A549 (cell line): ENCODE data around the gene SLC9A1. TPM values are rescaled to one million over a fixed set of nuclear protein-coding genes. Genes with fewer than 3 reads are reported as not detected.

Source experiments
- ATAC-seq, 2 experiments: fragments of 200-7000 bp in 1 of 2; fragments of >200 bp in 1 of 2; cut with Nextera tagmentation in 1 of 2; cut with Tn5 transposase in 1 of 2; 3 replicates each; pipeline versions ENCODE4 v1.8.0 to v1.9.1; 2018 to 2020; ENCODE audit warnings: mild to moderate bottlenecking in 1 of 2, moderate library complexity in 1 of 2
- CTCF ChIA-PET: fragments of 300-600 bp; sonication (Branson Sonifier 250); formaldehyde crosslinking; extraction: SDS; loops from one replicate; lab custom pipeline; 2021; ENCODE audit warnings: antibody characterized with exemption, inconsistent platforms; lab: Yijun Ruan, JAX
- POLR2A ChIA-PET: fragments of 350-600 bp; formaldehyde crosslinking; extraction: SDS; loops from one replicate; lab custom pipeline; 2021; ENCODE audit warnings: antibody characterized with exemption, inconsistent platforms; lab: Yijun Ruan, JAX
- DNase-seq, 2 experiments: peaks; one replicate each; pipeline versions ENCODE4 v3.0.0 to v3.0.0-alpha.2; 2011 to 2016; ENCODE audit warnings: low read depth in 1 of 2, low spot score in 1 of 2
- FAIRE-seq: peaks from 2 replicates; lab custom pipeline; 2011; peaks lifted over from hg19 to GRCh38; lab: Jason Lieb, UNC
- H3K27ac ChIP-seq, 2 experiments: fragments of >200 bp; sonication (Bioruptor Twin); formaldehyde crosslinking; 3 replicates each; pipeline ENCODE4 v1.5.1; 2016 to 2017
- H3K4me1 ChIP-seq: fragments of >200 bp; sonication (Bioruptor Twin); formaldehyde crosslinking; 3 replicates; pipeline ENCODE4 v1.6.1; 2016
- H3K4me2 ChIP-seq: fragments of >200 bp; sonication (Bioruptor Twin); formaldehyde crosslinking; 3 replicates; pipeline ENCODE4 v1.6.1; 2016
- H3K4me3 ChIP-seq: fragments of >200 bp; sonication (Bioruptor Twin); formaldehyde crosslinking; 3 replicates; pipeline ENCODE4 v1.5.1; 2016
- H3K9me3 ChIP-seq: fragments of >200 bp; sonication (Bioruptor Twin); formaldehyde crosslinking; 3 replicates; pipeline ENCODE4 v1.6.1; 2016
- CBX2 ChIP-seq: fragments of 200-600 bp; sonication (generic); IDR thresholded peaks from 2 replicates; pipeline ENCODE4 v1.6.1; 2016; ENCODE audit warnings: low read depth, mild to moderate bottlenecking, borderline replicate concordance
- CBX8 ChIP-seq: fragments of 200-600 bp; sonication (generic); IDR thresholded peaks from 2 replicates; pipeline ENCODE4 v1.6.1; 2016
- CHD2 ChIP-seq: fragments of 150-350 bp; IDR thresholded peaks from 2 replicates; pipeline ENCODE4 v1.6.1; 2014; ENCODE audit warnings: low read length; ENCODE audit not compliant: partially characterized antibody
- CHD4 ChIP-seq: fragments of 200-600 bp; sonication (generic); IDR thresholded peaks from 2 replicates; pipeline ENCODE4 v1.6.1; 2016; ENCODE audit warnings: antibody characterized with exemption, mild to moderate bottlenecking, borderline replicate concordance
- EHF ChIP-seq: fragments of 250-450 bp; sonication (Bioruptor Pico); IDR thresholded peaks from 2 replicates; pipeline ENCODE4 v1.5.0; 2020; ENCODE audit warnings: mild to moderate bottlenecking
- EHMT2 ChIP-seq: fragments of 200-600 bp; sonication (generic); IDR thresholded peaks from 2 replicates; pipeline ENCODE4 v1.6.1; 2016; ENCODE audit warnings: antibody characterized with exemption, low read depth, mild to moderate bottlenecking, moderate library complexity
- EP300 ChIP-seq, 2 experiments: fragments of >200 bp; sonication (Bioruptor Twin); formaldehyde crosslinking; IDR thresholded peaks; 2 replicates in 1 of 2; 3 replicates in 1 of 2; pipeline ENCODE4 v1.6.1; 2016 to 2017
- FOXS1 ChIP-seq: fragments of 250-450 bp; sonication (Bioruptor Pico); IDR thresholded peaks from 2 replicates; pipeline ENCODE4 v1.5.0; 2020; ENCODE audit warnings: mild to moderate bottlenecking, moderate library complexity
- HDAC2 ChIP-seq: fragments of 200-600 bp; sonication (generic); IDR thresholded peaks from 2 replicates; pipeline ENCODE4 v1.6.1; 2016
- HOXA7 ChIP-seq: fragments of 250-450 bp; sonication (Bioruptor Pico); IDR thresholded peaks from 2 replicates; pipeline ENCODE4 v1.5.0; 2020; ENCODE audit warnings: mild to moderate bottlenecking, moderate library complexity
- HOXB13 ChIP-seq: fragments of 250-450 bp; sonication (Bioruptor Pico); IDR thresholded peaks from 2 replicates; pipeline ENCODE4 v1.5.0; 2020; ENCODE audit warnings: low read depth, mild to moderate bottlenecking, moderate library complexity
- KDM1A ChIP-seq: fragments of 200-600 bp; sonication (generic); IDR thresholded peaks from 2 replicates; pipeline ENCODE4 v1.6.1; 2016; ENCODE audit warnings: low read depth, mild to moderate bottlenecking
- KDM5A ChIP-seq: fragments of 200-600 bp; sonication (generic); IDR thresholded peaks from 2 replicates; pipeline ENCODE4 v1.6.1; 2016; ENCODE audit warnings: antibody characterized with exemption, mild to moderate bottlenecking
- MAFK ChIP-seq: fragments of 450-650 bp; IDR thresholded peaks from 2 replicates; pipeline ENCODE4 v1.6.1; 2014; ENCODE audit not compliant: partially characterized antibody
- MAZ ChIP-seq: fragments of 150-350 bp; IDR thresholded peaks from 2 replicates; pipeline ENCODE4 v1.6.1; 2014; ENCODE audit warnings: antibody characterized with exemption, low read depth, low read length, borderline replicate concordance
- MYC ChIP-seq: IDR thresholded peaks from 2 replicates; pipeline ENCODE4 v1.6.1; 2012; ENCODE audit warnings: mild to moderate bottlenecking, inconsistent platforms, low read length, improper control_type of control experiment, borderline replicate concordance
- POLR2A ChIP-seq: IDR thresholded peaks from 2 replicates; pipeline ENCODE4 v1.6.1; 2012; ENCODE audit warnings: mild to moderate bottlenecking, low read length
- RARB ChIP-seq: fragments of 250-450 bp; sonication (Bioruptor Pico); IDR thresholded peaks from 2 replicates; pipeline ENCODE4 v1.8.0; 2021; ENCODE audit warnings: mild to moderate bottlenecking, moderate library complexity
- RCOR1 ChIP-seq: fragments of 150-350 bp; IDR thresholded peaks from 2 replicates; pipeline ENCODE4 v1.6.1; 2014; ENCODE audit warnings: antibody characterized with exemption, low read length, low read depth
- REST ChIP-seq: fragments of 200-600 bp; sonication (generic); IDR thresholded peaks from 2 replicates; pipeline ENCODE4 v1.6.1; 2016; ENCODE audit warnings: antibody characterized with exemption, mild to moderate bottlenecking, moderate library complexity
- RFX5 ChIP-seq: fragments of 450-650 bp; IDR thresholded peaks from 2 replicates; pipeline ENCODE4 v1.7.1; 2014; ENCODE audit warnings: antibody characterized with exemption, mild to moderate bottlenecking, moderate library complexity
- SREBF2 ChIP-seq: fragments of 450-650 bp; IDR thresholded peaks from 2 replicates; pipeline ENCODE4 v1.6.1; 2014; ENCODE audit warnings: mild to moderate bottlenecking, moderate library complexity
- TFCP2L1 ChIP-seq: fragments of 250-450 bp; sonication (Bioruptor Pico); IDR thresholded peaks from 2 replicates; pipeline ENCODE4 v1.5.0; 2021; ENCODE audit warnings: mild to moderate bottlenecking
- WGBS: methylation state at CpG from one replicate; pipeline ENCODE4 v1.1.6; 2017; ENCODE audit errors: missing lambda C conversion rate; 5-methylcytosine and 5-hydroxymethylcytosine counted together
- polyA plus RNA-seq, 4 experiments: library from polyadenylated mRNA; depleted of rRNA in 3 of 4; stranded (reverse); fragments of >200 nt; fragmentation: RNase III in 1 of 4; extraction: RNeasy Plus Mini Kit Qiagen cat#74134 plus additional on column Dnase treatment in 1 of 4; gene quantifications; 2 replicates in 3 of 4; 3 replicates in 1 of 4; pipeline ENCODE4 v1.2.3, GENCODE V29; 2011 to 2017
- TF ChIP-seq, protein P1 (sequence below): fragments of 250-450 bp; sonication (Bioruptor Pico); IDR thresholded peaks from 2 replicates; pipeline ENCODE4 v1.5.0; 2021; ENCODE audit warnings: mild to moderate bottlenecking, moderate library complexity, borderline replicate concordance

The SLC9A1 gene
- polyA plus RNA-seq, 2 of the 4 experiments (the other 2 are of a cell fraction), result 7.4 to 8.0 TPM

- TF ChIP-seq REST, result no peak
- TF ChIP-seq SREBF2, result no peak
- TF ChIP-seq POLR2A, result no peak
These were observed 88.8 kb downstream of the SLC9A1 start (continued) for GRCh38 chr1:27065999-27066630.

DNA sequence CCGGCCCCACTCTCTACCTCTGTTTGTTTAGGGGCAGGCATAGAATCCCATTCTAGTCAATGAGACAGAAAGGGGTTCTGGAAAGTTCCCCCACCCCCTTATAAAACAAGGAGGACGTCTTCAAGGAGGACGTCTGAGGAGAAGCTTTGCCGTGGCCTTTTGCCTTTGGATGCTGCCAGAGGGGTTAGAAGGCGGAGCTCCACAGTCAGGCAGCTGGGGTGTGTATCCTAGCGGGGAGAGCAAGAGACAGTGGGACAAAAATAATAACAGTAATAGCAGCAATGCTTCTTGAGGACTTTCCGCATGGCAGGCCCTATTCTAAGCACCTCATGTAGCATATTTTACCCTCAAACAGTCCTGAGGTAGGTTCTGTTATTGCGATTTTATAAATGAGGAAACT lies 94.0 kb downstream of the SLC9A1 start:
- ATAC-seq (no peak), FAIRE-seq (no peak), DNase-seq (no peak)
- 76% methylated on average over 8 of the region's 8 CpGs for WGBS
- ChIA-PET CTCF (interaction anchor here (1.0 to 2.4 kb wide), 5 partner anchors 8 to 63 kb away, joined by 3 to 6 read pairs (median 4); no protein-coding TSS in a partner anchor), POLR2A (no interaction called here)
- Histone ChIP-seq H3K27ac (no peak overlapping the region), H3K4me2 (no peak overlapping the region), H3K4me1 (no peaks in the 10 kb centered on the region), H3K4me3 (no peak overlapping the region), H3K9me3 (no peaks in the 10 kb centered on the region)
- TF ChIP-seq HOXA7 (no peak), RFX5 (no peak), MYC (no peak), CHD4 (no peak), RCOR1 (no peak), CBX2 (no peak), RARB (CRISPR knock-in tag) (no peak), EHMT2 (no peak)

DNA sequence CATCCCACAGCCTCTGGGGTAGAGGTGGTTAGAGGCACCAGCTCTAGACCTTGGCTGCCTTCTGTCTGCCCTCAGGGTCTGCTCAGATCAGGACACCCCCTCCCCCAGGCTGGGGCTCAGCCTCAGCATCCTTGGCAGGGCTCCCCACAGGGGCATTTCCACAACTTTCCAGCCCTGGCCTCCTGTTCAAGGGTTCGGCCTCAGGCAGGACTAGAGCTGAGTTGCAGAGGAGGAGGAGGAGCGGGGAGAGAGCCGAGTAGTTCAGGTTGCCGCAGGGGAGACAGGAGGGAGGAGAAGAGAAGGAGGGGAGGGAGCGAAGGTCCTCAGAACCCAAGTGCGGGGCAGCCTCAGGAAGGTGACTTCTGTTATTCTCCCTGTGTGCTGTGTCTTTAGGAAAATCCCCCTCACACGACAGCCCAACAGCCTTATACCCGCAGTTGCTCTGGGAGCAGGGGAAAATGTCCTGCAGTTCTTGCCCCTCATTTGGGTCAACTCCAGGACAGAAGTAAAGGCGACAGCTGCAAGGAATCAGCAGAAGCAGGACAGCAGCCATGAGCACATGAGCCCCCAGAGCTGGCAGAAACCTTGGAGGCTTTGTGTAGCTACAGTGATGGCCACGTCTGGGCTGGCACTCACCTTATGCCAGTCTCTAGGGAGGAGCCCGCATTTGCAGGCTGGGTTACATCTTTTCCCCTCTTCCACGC lies 95.8 kb downstream of the SLC9A1 start:
- H3K4me1 ChIP-seq, result no peaks in the 10 kb centered on the region
- POLR2A ChIA-PET, result no interaction called here
- H3K27ac ChIP-seq, result no peak overlapping the region
- FAIRE-seq, result no peak
- no peaks in the 10 kb centered on the region for H3K9me3 ChIP-seq
- peak in 1 of 2 experiments; percentile 21; a peak in 3 of 6 replicates for ATAC-seq
- 78% methylated on average over 12 of the region's 12 CpGs for WGBS
- no peak for DNase-seq
- TF ChIP-seq CHD2, result no peak
- TF ChIP-seq MAZ, result no peak
- no peak for TF ChIP-seq HDAC2
- TF ChIP-seq CBX8, result no peak
- no peak for TF ChIP-seq MYC
- no peak for TF ChIP-seq RFX5
- H3K4me2 ChIP-seq, result no peak overlapping the region
- H3K4me3 ChIP-seq, result no peak overlapping the region
- CTCF ChIA-PET, result interaction anchor here (6.0 kb wide), 1 partner anchor 14 kb away, joined by 74 read pairs; no protein-coding TSS in a partner anchor

DNA sequence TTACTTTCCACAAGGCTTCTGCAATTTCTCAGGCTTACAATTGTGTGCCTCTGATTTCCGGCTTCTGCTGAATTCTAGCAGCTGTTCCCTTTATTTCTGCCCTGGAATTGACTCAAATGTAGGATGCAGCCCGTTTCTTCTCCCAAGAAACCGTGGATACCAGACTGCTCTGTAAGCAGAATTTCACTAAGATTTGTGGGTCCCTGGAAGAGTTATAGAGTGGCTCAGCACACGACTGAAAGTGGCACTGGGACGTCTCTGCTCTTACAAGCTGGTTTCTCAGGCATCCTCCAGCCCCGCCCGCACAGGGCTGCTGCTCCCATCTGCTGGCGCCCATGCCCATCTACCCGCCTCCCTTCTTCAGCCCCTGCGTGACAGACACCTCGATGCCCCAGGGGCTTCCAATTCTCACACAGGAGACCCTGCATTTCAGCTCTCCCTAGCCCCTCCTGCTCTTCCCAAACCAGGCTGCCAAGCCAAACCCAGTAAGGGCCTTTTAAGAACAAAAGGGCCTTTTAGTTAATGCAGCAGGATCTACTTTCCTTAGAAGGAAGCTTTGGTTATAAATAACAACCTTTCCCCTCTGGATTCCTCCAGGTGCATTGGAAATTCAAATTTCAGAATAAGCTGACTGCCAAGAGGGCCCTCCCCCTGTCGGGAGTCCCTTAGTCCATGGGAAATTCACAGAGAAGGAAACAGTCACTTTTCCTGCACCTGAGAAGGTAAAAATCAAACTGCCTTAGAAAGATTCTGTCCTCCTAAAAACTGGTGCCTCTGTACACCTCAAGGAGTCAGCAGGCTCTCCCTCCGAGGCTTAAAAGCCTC lies 96.9 kb downstream of the SLC9A1 start:
- no peak overlapping the region for H3K4me2 ChIP-seq
- H3K27ac ChIP-seq, result no peak overlapping the region
- H3K9me3 ChIP-seq, result no peaks in the 10 kb centered on the region
- ATAC-seq (peak; percentile 34 to 72; a peak in 4 of 6 replicates), DNase-seq (no peak), FAIRE-seq (no peak)
- ChIA-PET CTCF (interaction anchor here (0.9 to 6.3 kb wide), 4 partner anchors 13 to 239 kb away, joined by 3 to 74 read pairs (median 18); no protein-coding TSS in a partner anchor), POLR2A (no interaction called here)
- no peak overlapping the region for H3K4me3 ChIP-seq
- 59% methylated on average over 12 of the region's 13 CpGs for WGBS
- no peaks in the 10 kb centered on the region for H3K4me1 ChIP-seq
- TF ChIP-seq KDM5A (no peak), HOXB13 (no peak), EP300 (IDR thresholded peaks at IDR 0.05) (no peak), CBX2 (no peak), EHF (CRISPR knock-in tag) (no peak), KDM1A (no peak), TFCP2L1 (CRISPR knock-in tag) (no peak), RFX5 (no peak), FOXS1 (no peak), MYC (no peak), MAFK (no peak), CHD2 (no peak)
- TF ChIP-seq, protein P1, sequence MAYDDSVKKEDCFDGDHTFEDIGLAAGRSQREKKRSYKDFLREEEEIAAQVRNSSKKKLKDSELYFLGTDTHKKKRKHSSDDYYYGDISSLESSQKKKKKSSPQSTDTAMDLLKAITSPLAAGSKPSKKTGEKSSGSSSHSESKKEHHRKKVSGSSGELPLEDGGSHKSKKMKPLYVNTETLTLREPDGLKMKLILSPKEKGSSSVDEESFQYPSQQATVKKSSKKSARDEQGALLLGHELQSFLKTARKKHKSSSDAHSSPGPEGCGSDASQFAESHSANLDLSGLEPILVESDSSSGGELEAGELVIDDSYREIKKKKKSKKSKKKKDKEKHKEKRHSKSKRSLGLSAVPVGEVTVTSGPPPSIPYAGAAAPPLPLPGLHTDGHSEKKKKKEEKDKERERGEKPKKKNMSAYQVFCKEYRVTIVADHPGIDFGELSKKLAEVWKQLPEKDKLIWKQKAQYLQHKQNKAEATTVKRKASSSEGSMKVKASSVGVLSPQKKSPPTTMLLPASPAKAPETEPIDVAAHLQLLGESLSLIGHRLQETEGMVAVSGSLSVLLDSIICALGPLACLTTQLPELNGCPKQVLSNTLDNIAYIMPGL (CRISPR knock-in tag), result no peak
